Subcutaneous adipose tissue (tissue), 4 donors: ENCODE measurements around the gene TMEM221. TPM values are rescaled to one million over a fixed set of nuclear protein-coding genes. Genes with fewer than 3 reads are reported as not detected.

ENCODE experiments used
- CTCF ChIP-seq: fragments of 450-650 bp; IDR thresholded peaks from one replicate; pipeline ENCODE4 v1.5.1; 2016; ENCODE audit warnings: low read depth, mild to moderate bottlenecking, control low read depth, antibody characterized with exemption, moderate library complexity
- total RNA-seq, 4 donors: library from RNA; depleted of rRNA; stranded (reverse); fragments of >200 nt; gene quantifications; one replicate each; pipeline ENCODE4 v1.1.0, GENCODE V29; 2016

Gene TMEM221
- total RNA-seq, 4 donors from 2014 or later: 0.34 to 0.66 (median 0.49) TPM; not detected in 1

DNA sequence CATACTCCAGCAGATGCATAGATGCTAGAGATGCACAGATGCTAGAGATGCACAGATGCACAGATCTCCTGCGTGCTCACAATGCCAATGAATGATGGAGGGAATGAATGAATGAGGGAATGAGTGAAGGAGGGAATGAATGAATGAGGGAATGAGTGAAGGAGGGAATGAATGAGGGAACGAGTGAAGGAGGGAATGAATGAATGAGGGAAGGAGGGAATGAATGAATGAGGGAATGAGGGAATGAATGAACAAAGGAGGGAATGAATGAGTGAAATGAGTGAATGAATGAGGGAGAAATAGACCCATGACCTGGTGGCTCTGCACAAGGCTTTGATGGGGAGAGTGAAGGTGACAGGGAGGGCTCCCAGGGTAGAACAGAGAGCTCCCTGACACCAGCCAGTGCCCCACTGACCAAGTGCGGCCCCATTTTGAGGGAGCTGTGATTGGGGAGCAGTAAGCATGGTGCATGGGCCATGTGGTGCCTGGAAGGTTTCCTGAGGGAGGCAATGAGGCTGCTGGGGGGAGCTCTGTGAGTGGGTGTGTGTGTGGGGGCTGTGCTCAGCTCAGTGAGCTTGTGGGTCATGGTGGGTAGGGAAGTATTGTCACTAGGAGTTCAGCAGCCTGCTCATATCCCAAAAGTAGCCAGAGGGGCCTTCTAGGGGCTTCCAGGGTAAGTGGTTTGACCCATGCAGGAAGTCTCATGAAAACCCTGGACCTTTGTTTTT is 34.6 kb upstream of the TMEM221 start:
- TF ChIP-seq CTCF: no peak

- no peak for TF ChIP-seq CTCF
These were observed 33.5 kb upstream of the TMEM221 start for GRCh38 chr19:17481986-17482385.

GRCh38 chr19:17479325-17479791 is 30.9 kb upstream of the TMEM221 start:
- TF ChIP-seq CTCF: no peak

- TF ChIP-seq CTCF: no peak
These were observed 27.2 kb upstream of the TMEM221 start for GRCh38 chr19:17475541-17476115.

- TF ChIP-seq CTCF: no peak
These were observed 24.6 kb upstream of the TMEM221 start for GRCh38 chr19:17473041-17473440.

DNA sequence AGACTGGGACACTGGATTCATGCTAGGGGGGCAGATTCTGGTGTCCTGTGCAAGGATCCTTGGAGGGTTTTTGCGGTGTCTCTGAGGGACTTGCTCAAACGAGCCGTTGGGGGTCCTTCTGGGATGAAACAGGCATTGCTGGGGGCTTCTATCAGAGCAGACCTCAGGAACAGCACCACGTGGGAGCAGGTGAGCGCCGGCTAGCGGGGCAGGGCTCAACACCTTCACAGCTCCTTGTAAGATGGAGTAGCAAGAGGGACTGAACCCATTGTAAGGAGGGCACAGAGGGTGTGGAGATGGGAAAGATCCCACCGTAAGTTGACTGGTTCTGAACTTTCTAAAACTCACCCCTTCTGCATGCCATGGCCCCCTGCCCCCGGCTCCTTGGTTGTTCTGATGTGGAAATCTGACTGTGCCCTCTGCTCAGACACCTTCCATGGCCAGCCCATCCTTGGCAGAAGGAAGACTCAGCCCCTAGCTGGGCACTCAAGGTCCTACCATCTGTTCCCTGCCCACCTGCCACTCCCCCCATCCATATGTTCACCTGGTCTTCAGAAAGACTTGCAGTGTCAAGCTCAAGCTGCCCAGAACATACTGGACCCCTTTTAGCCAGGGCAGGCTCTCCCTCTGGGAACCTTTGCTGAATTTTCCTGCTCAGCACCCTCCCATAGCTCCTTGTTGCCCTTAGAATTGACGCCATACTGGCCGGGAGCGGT is 23.1 kb upstream of the TMEM221 start:
- no peak for TF ChIP-seq CTCF

- no peak for TF ChIP-seq CTCF
These were observed 21.8 kb upstream of the TMEM221 start, which contains the start of gene SLC27A1 for GRCh38 chr19:17470068-17470841. SLC27A1 (plus strand) TSS chr19:17470524; CDS start chr19:17470541, 17 bp downstream.
